Vagina (tissue), 2 donors: ENCODE data around the gene SLC39A7. TPM values are rescaled to one million over a fixed set of nuclear protein-coding genes. Genes with fewer than 3 reads are reported as not detected.
A peak's percentile ranks its signal among the peaks of the same experiment; 100 is the strongest.

ENCODE experiments used
- DNase-seq, 2 donors: peaks; one replicate each; pipeline ENCODE4 v3.0.0-alpha.2; 2017; ENCODE audit errors: extremely low spot score in 2 of 2
- H3K27ac ChIP-seq: fragments of 200-600 bp; sonication (generic); one replicate; pipeline ENCODE4 v1.5.1; 2019
- H3K27me3 ChIP-seq: fragments of 200-600 bp; sonication (generic); one replicate; pipeline ENCODE4 v1.5.1; 2019
- H3K36me3 ChIP-seq, 2 donors: fragments of 200-600 bp; sonication (generic); one replicate each; pipeline ENCODE4 v1.5.1; 2017 to 2019
- H3K4me1 ChIP-seq: fragments of 200-600 bp; sonication (generic); one replicate; pipeline ENCODE4 v1.5.1; 2019
- H3K4me3 ChIP-seq, 2 donors: fragments of 200-600 bp; sonication (generic); 1 replicate in 1 of 2; 2 replicates in 1 of 2; pipeline ENCODE4 v1.5.1; 2016 to 2019
- H3K9me3 ChIP-seq: fragments of 200-600 bp; sonication (generic); one replicate; pipeline ENCODE4 v1.5.1; 2019
- CTCF ChIP-seq, 3 experiments: fragments of 450-650 bp in 2 of 3; fragments of 200-600 bp in 1 of 3; sonication (generic) in 1 of 3; IDR thresholded peaks; one replicate each; pipeline ENCODE4 v1.5.1; 2017 to 2019; ENCODE audit warnings: antibody characterized with exemption in 3 of 3, mild to moderate bottlenecking in 2 of 3, moderate library complexity in 2 of 3
- POLR2A ChIP-seq, 2 donors: fragments of 450-650 bp; IDR thresholded peaks; one replicate each; pipeline ENCODE4 v1.6.1; 2017; ENCODE audit warnings: antibody characterized with exemption in 2 of 2, mild to moderate bottlenecking in 2 of 2, moderate library complexity in 2 of 2
- POLR2AphosphoS5 ChIP-seq, 2 donors: sonication (generic); formaldehyde crosslinking; IDR thresholded peaks; one replicate each; pipeline ENCODE4 v1.9.0; 2017; ENCODE audit warnings: antibody characterized with exemption in 2 of 2, mild to moderate bottlenecking in 2 of 2, low read depth in 1 of 2; ENCODE audit not compliant: insufficient read depth in 1 of 2
- intact Hi-C: fragments of 100-400 bp; cut with DNase I; formaldehyde crosslinking; loops from one replicate; pipeline ENCODE4 v1.15.1; 2023
- total RNA-seq: library from RNA; depleted of rRNA; stranded (reverse); fragments of >200 nt; gene quantifications from one replicate; pipeline ENCODE4 v1.2.3, GENCODE V29; 2016

Gene SLC39A7
- total RNA-seq, 1 donor from 2014 or later: 36.3 TPM

GRCh38 chr6:33198159-33198852, 2.4 kb upstream of the SLC39A7 start:
- intact Hi-C loops: no loop called here
- no peak for TF ChIP-seq POLR2A (IDR thresholded peaks at IDR 0.05)
- no peak for TF ChIP-seq POLR2AphosphoS5 (IDR thresholded peaks at IDR 0.05; ENCODE audit: insufficient read depth in 1 of 2, low read depth in 1 of 2)
- TF ChIP-seq CTCF (IDR thresholded peaks at IDR 0.05): no peak
- Histone ChIP-seq H3K27ac (no peak overlapping the region), H3K9me3 (no peaks in the 10 kb centered on the region), H3K27me3 (no peaks in the 10 kb centered on the region), H3K4me1 (peaks cover 50% of the 10 kb centered on the region), H3K36me3 (peaks cover 0 to 34% of the 10 kb centered on the region in 2 donors), H3K4me3 (no peak overlapping the region)
- no peak for DNase-seq

- Histone ChIP-seq H3K27me3 (no peaks in the 10 kb centered on the region), H3K4me3 (peak overlapping the region; percentile 81 to 96), H3K36me3 (peaks cover 0 to 39% of the 10 kb centered on the region in 2 donors), H3K27ac (peak overlapping the region; percentile 94), H3K4me1 (peaks cover 56% of the 10 kb centered on the region), H3K9me3 (no peaks in the 10 kb centered on the region)
- DNase-seq: no peak
- no peak for TF ChIP-seq POLR2A (IDR thresholded peaks at IDR 0.05)
- no peak for TF ChIP-seq POLR2AphosphoS5 (IDR thresholded peaks at IDR 0.05; ENCODE audit: insufficient read depth in 1 of 2, low read depth in 1 of 2)
- TF ChIP-seq CTCF (IDR thresholded peaks at IDR 0.05): no peak
- intact Hi-C loops: no loop called here
Observed at GRCh38 chr6:33198853-33199436, 1.7 kb upstream of the SLC39A7 start.

- Histone ChIP-seq H3K27me3 (no peaks in the 10 kb centered on the region), H3K27ac (peak overlapping the region; percentile 94), H3K4me3 (peak overlapping the region; percentile 81 to 96), H3K4me1 (peaks cover 64% of the 10 kb centered on the region), H3K36me3 (peaks cover 0 to 39% of the 10 kb centered on the region in 2 donors), H3K9me3 (no peaks in the 10 kb centered on the region)
- no peak for DNase-seq
- intact Hi-C loops: loop anchor here (5.0 to 10.0 kb wide), 2 partner anchors 73 to 1015 kb away; partner anchors contain the start of genes AGER, RPS18 and VPS52
- no peak for TF ChIP-seq CTCF (IDR thresholded peaks at IDR 0.05)
- TF ChIP-seq POLR2A (IDR thresholded peaks at IDR 0.05): no peak
- no peak for TF ChIP-seq POLR2AphosphoS5 (IDR thresholded peaks at IDR 0.05; ENCODE audit: insufficient read depth in 1 of 2, low read depth in 1 of 2)
Observed at GRCh38 chr6:33199687-33200218, 914 bp upstream of the SLC39A7 start.

GRCh38 chr6:33201147-33201545, 479 bp downstream of the SLC39A7 start:
- peaks cover 71% of the 10 kb centered on the region for H3K4me1 ChIP-seq
- intact Hi-C loops: loop anchor here (5.0 to 10.0 kb wide), 2 partner anchors 71 to 1016 kb away; partner anchors contain the start of genes AGER, RPS18 and VPS52
- H3K27me3 ChIP-seq: no peaks in the 10 kb centered on the region
- H3K4me3 ChIP-seq: peak overlapping the region; percentile 81 to 96
- TF ChIP-seq POLR2AphosphoS5 (IDR thresholded peaks at IDR 0.05; ENCODE audit: insufficient read depth in 1 of 2, low read depth in 1 of 2): no peak
- no peak for TF ChIP-seq CTCF (IDR thresholded peaks at IDR 0.05)
- no peak for TF ChIP-seq POLR2A (IDR thresholded peaks at IDR 0.05)
- H3K36me3 ChIP-seq: peaks cover 0 to 26% of the 10 kb centered on the region in 2 donors
- H3K27ac ChIP-seq: peak overlapping the region; percentile 94
- no peak for DNase-seq
- no peaks in the 10 kb centered on the region for H3K9me3 ChIP-seq
